Stimulated activated CD8-positive, alpha-beta memory T cell treated with anti-CD3 and anti-CD28 coated beads, Interleukin-12 subunit alpha, Interleukin-12 subunit beta, amount 100 ng/mL, for 24 hours (primary cell): ENCODE results near the gene BOLL.
A peak's percentile ranks its signal among the peaks of the same experiment; 100 is the strongest.
"Not testable (repeated sequence)": the region's sequence is repeated elsewhere in the genome, so short reads cannot be mapped to it uniquely, and the experiment has no call there.

Experiments used
- DNase-seq: peaks from one replicate; pipeline ENCODE4 v3.0.0-alpha.2; 2020; ENCODE audit errors: extremely low read depth

The BOLL gene

GRCh38 chr2:197798187-197798586 lies 13.1 kb upstream of the BOLL start:
- DNase-seq: no peak

GRCh38 chr2:197795277-197795676 lies 10.2 kb upstream of the BOLL start:
- DNase-seq: no peak

GRCh38 chr2:197793456-197793855 lies 8.3 kb upstream of the BOLL start:
- DNase-seq: no peak

- peak; percentile 15 for DNase-seq
Observed at GRCh38 chr2:197786010-197786877, 1.1 kb upstream of the BOLL start.

GRCh38 chr2:197782126-197782525 lies 3.0 kb downstream of the BOLL start:
- DNase-seq: no peak

- no peak for DNase-seq
Observed at GRCh38 chr2:197779261-197779660, 5.9 kb downstream of the BOLL start.

- no peak for DNase-seq
Observed at GRCh38 chr2:197777823-197778407, 7.2 kb downstream of the BOLL start.

GRCh38 chr2:197760293-197760657 lies 24.8 kb downstream of the BOLL start:
- DNase-seq: no peak

GRCh38 chr2:197759625-197760292 lies 25.4 kb downstream of the BOLL start:
- no peak for DNase-seq

- no peak for DNase-seq
Observed at GRCh38 chr2:197759013-197759412, 26.1 kb downstream of the BOLL start.

GRCh38 chr2:197740200-197740599 lies 44.9 kb downstream of the BOLL start:
- no peak for DNase-seq

GRCh38 chr2:197728555-197729544 lies 56.3 kb downstream of the BOLL start:
- not testable (repeated sequence) for DNase-seq

GRCh38 chr2:197727011-197727410 lies 58.1 kb downstream of the BOLL start:
- no peak for DNase-seq

GRCh38 chr2:197717863-197718262 lies 67.3 kb downstream of the BOLL start:
- DNase-seq: no peak

- no peak for DNase-seq
Observed at GRCh38 chr2:197713271-197713670, 71.8 kb downstream of the BOLL start.

GRCh38 chr2:197711578-197711977 lies 73.5 kb downstream of the BOLL start:
- DNase-seq: no peak

- no peak for DNase-seq
Observed at GRCh38 chr2:197710424-197711042, 74.6 kb downstream of the BOLL start.

GRCh38 chr2:197709140-197709539 lies 76.0 kb downstream of the BOLL start:
- DNase-seq: not testable (repeated sequence)

- DNase-seq: no peak
Observed at GRCh38 chr2:197708331-197708730, 76.8 kb downstream of the BOLL start.

GRCh38 chr2:197707316-197708213 lies 77.6 kb downstream of the BOLL start:
- DNase-seq: no peak
